HG02571 (cell line): ENCODE measurements around the gene RELB.

Experiments used
- ATAC-seq: cut with Tn5 transposase; IDR thresholded peaks from one replicate; pipeline ENCODE4 v1.9.1; 2021; ENCODE audit warnings: mild to moderate bottlenecking, moderate library complexity; ENCODE audit not compliant: unreplicated experiment

RELB gene

DNA sequence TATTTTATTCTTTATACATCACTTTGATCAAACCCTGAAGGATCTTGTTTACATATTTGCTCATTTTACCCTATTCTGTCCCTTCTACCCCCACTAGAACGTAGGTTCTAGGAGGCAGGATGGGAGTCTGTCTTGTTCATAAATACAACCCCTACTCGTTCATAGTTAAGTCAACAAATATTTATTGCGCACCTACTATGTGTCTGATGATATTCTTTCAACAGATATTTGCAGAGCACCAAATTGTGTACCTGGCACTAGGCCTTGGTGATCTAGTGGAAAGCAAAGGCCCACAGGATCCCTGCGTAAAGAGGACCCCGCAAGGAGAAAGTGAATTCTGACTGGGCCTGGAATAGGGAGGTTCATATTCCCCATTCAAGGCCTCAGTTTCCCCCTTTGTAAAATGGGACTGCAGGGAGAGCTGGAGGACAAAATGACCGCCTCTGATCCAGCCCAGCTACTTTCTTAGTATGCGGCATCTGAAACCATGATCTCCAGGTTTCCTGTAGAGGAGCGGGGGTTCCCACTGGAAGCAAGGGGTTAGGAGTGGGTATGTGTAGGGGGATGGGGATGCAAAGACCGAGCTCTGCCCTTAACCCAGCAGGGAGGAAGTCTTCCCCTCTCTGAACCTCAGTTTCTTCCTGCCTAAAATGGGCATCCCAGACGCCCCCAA lies 77.3 kb downstream of the RELB start:
- ATAC-seq = no peak

- no peak for ATAC-seq
These were observed 78.0 kb downstream of the RELB start, which contains the start of gene GEMIN7 for GRCh38 chr19:45079063-45079910. Gene GEMIN7 (plus strand): TSS chr19:45079260. CDS start chr19:45090115, 10,855 bp downstream.

DNA sequence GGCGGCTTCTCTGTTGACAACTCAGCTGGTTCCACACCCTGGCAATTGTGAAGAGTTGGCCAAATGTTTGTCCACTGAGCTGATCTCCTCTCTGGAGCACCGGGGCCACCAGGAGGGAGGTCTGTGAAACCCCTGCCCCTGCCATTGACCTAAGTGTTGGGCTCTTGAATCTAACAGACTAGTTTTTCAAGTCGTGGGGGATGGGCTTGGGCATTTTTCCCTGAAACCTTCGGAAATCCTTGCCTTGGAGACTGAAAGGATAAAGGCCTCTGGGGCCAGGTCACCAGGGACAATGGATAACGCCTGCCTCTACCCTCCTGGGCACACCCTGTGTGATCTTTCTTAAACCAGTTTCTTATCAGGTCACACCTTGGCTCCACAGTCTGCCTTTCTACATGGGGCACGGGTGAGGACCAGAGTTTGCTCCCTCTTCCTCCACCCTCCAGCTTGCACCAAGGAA lies 78.7 kb downstream of the RELB start:
- no peak for ATAC-seq

DNA sequence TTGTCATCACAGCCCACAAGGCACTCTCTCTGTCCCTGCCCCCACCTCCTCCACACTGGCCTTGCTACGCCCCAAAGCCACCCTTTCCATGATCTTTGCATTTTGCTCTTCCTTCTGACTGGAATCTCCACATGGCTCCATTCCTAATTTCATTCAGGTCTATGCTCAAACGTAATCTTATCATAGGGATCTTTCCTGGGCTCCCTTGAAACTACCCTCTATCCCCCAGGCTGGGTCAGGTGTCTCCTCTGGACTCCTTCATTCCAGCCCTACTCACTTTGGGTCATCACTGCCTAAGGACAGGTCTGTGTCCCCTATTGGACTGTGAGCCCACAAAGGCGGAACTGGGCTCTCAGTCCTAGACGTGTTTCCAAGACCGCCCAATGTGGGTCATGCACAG lies 80.9 kb downstream of the RELB start:
- no peak for ATAC-seq

GRCh38 chr19:45086480-45086879 lies 85.2 kb downstream of the RELB start:
- ATAC-seq = no peak

DNA sequence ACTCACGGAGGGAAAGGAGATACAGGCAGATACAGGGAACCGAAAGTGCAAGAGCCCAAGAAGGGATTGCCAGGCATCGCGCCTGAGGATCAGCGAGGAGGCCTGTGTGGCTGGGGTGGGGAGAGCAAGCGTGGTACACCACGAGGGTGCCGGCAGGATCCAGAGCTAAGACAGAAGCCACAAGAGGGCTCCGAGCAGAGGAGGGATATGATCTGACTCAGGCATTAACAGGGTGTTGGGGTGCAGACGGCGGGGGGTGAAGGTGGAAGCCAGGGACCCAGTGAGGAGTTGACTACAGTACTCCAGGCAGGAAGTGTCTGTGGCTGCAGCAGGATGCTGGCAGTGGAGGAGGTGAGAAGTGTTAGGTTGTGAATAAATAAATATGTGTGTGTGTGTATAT lies 86.3 kb downstream of the RELB start:
- ATAC-seq = no peak
